H1 (cell line): ENCODE measurements around the gene USPL1. TPM values are rescaled to one million over a fixed set of nuclear protein-coding genes. Genes with fewer than 3 reads are reported as not detected.

Experiments
- CTCF ChIA-PET: fragments of 300-600 bp; sonication (Branson Sonifier 250); formaldehyde crosslinking; loops from one replicate; lab custom pipeline; 2021; ENCODE audit not compliant: partially characterized antibody; lab: Charles Lee
- POLR2A ChIA-PET: fragments of 300-600 bp; sonication (Branson Sonifier 250); formaldehyde crosslinking; loops from one replicate; lab custom pipeline; 2021; ENCODE audit warnings: inconsistent platforms; ENCODE audit not compliant: partially characterized antibody; lab: Charles Lee
- DNase-seq, 2 experiments: peaks; one replicate each; pipeline versions ENCODE4 v3.0.0 to v3.0.0-alpha.2; 2010 to 2022; ENCODE audit warnings: low spot score in 2 of 2, low read depth in 1 of 2, mixed read lengths in 1 of 2
- FAIRE-seq: peaks from 2 replicates; lab custom pipeline; 2011; peaks lifted over from hg19 to GRCh38; lab: Jason Lieb, UNC
- H2AFZ ChIP-seq: 2 replicates; pipeline ENCODE4 v1.8.1; 2012; ENCODE audit warnings: low read length, inconsistent platforms
- H2AK5ac ChIP-seq: 2 replicates; pipeline ENCODE4 v1.6.1; 2013; ENCODE audit warnings: low read depth, low read length
- H2BK120ac ChIP-seq: replicated peaks from 2 replicates; pipeline ENCODE3; 2013; ENCODE audit warnings: low read depth, low read length, inconsistent platforms
- H2BK12ac ChIP-seq: 2 replicates; pipeline ENCODE4 v1.6.1; 2013; ENCODE audit warnings: low read depth, low read length
- H2BK15ac ChIP-seq: 2 replicates; pipeline ENCODE4 v1.6.1; 2013; ENCODE audit warnings: low read length
- H2BK20ac ChIP-seq: 2 replicates; pipeline ENCODE4 v1.6.1; 2013; ENCODE audit warnings: low read length
- H2BK5ac ChIP-seq: 2 replicates; pipeline ENCODE4 v1.6.1; 2013; ENCODE audit warnings: low read depth, low read length
- H3K14ac ChIP-seq: 2 replicates; pipeline ENCODE4 v1.6.1; 2013; ENCODE audit warnings: inconsistent platforms; ENCODE audit not compliant: insufficient read length
- H3K18ac ChIP-seq: 2 replicates; pipeline ENCODE4 v1.6.1; 2013; ENCODE audit warnings: low read length; ENCODE audit errors: extremely low read depth
- H3K23ac ChIP-seq: 2 replicates; pipeline ENCODE4 v1.6.1; 2013; ENCODE audit warnings: inconsistent platforms; ENCODE audit not compliant: insufficient read length
- H3K23me2 ChIP-seq: 2 replicates; pipeline ENCODE4 v1.6.1; 2013; ENCODE audit warnings: low read depth, low read length
- H3K27ac ChIP-seq: 2 replicates; pipeline ENCODE4 v1.6.1; 2011; ENCODE audit warnings: low read depth, low read length, inconsistent platforms
- H3K27me3 ChIP-seq, 4 experiments: replicated peaks in 1 of 4; 1 replicate in 1 of 4; 2 replicates in 3 of 4; pipeline versions ENCODE4 v1.6.1 to v1.8.1; 2011 to 2013; ENCODE audit warnings: low read length in 3 of 4, mild to moderate bottlenecking in 3 of 4, inconsistent platforms in 2 of 4, mixed read lengths in 2 of 4, moderate library complexity in 1 of 4; ENCODE audit not compliant: control insufficient read depth in 3 of 4, insufficient read depth in 3 of 4; ENCODE audit errors: extremely low read depth in 1 of 4
- H3K36me3 ChIP-seq, 4 experiments: 2 replicates each; pipeline versions ENCODE4 v1.6.1 to v1.8.1; 2011 to 2013; ENCODE audit warnings: mild to moderate bottlenecking in 4 of 4, low read length in 3 of 4, moderate library complexity in 2 of 4, control low read depth in 1 of 4, inconsistent platforms in 1 of 4; ENCODE audit not compliant: insufficient read depth in 4 of 4, control insufficient read depth in 2 of 4
- H3K4ac ChIP-seq: replicated peaks from 2 replicates; pipeline ENCODE3; 2013; ENCODE audit warnings: low read length, low read depth, mixed read lengths, inconsistent platforms; ENCODE audit not compliant: insufficient read length
- H3K4me1 ChIP-seq, 4 experiments: replicated peaks in 1 of 4; 1 replicate in 1 of 4; 2 replicates in 3 of 4; pipeline versions ENCODE4 v1.6.1 to v1.8.1; 2011 to 2013; ENCODE audit warnings: low read length in 3 of 4, inconsistent platforms in 2 of 4, mixed read lengths in 1 of 4; ENCODE audit not compliant: insufficient read depth in 4 of 4, control insufficient read depth in 3 of 4
- H3K4me2 ChIP-seq, 2 experiments: 2 replicates each; pipeline versions ENCODE4 v1.6.1 to v1.8.1; 2011 to 2013; ENCODE audit warnings: low read depth in 2 of 2, low read length in 2 of 2, control low read depth in 1 of 2, inconsistent platforms in 1 of 2, mild to moderate bottlenecking in 1 of 2; ENCODE audit not compliant: insufficient read depth in 1 of 2
- H3K4me3 ChIP-seq, 4 experiments: fragments of 200-600, 300-600 bp in 1 of 4; sonication (generic), shearing (Covaris generic), sonication (Bioruptor Twin) in 1 of 4; 2 replicates each; pipeline versions ENCODE4 v1.5.1 to v1.8.1; 2011 to 2016; ENCODE audit warnings: low read length in 4 of 4, low read depth in 3 of 4, control low read depth in 2 of 4, inconsistent platforms in 2 of 4, mild to moderate bottlenecking in 2 of 4, mixed read lengths in 1 of 4, moderate library complexity in 1 of 4; ENCODE audit not compliant: insufficient read depth in 2 of 4; ENCODE audit errors: extremely low read depth in 1 of 4
- H3K56ac ChIP-seq: replicated peaks from 2 replicates; pipeline ENCODE3; 2013; ENCODE audit warnings: low read depth, mild to moderate bottlenecking, mixed read lengths, low read length, inconsistent platforms; ENCODE audit not compliant: insufficient read length
- H3K79me1 ChIP-seq: 2 replicates; pipeline ENCODE4 v1.6.1; 2013; ENCODE audit warnings: low read depth, low read length, control low read depth
- H3K79me2 ChIP-seq, 2 experiments: 2 replicates each; pipeline versions ENCODE4 v1.6.1 to v1.8.1; 2012 to 2013; ENCODE audit warnings: low read length in 2 of 2, mild to moderate bottlenecking in 2 of 2, inconsistent platforms in 1 of 2; ENCODE audit not compliant: insufficient read depth in 2 of 2, control insufficient read depth in 1 of 2
- H3K9ac ChIP-seq, 4 experiments: replicated peaks in 1 of 4; 1 replicate in 1 of 4; 2 replicates in 3 of 4; pipeline versions ENCODE4 v1.6.1 to v1.8.1; 2011 to 2013; ENCODE audit warnings: low read depth in 3 of 4, low read length in 3 of 4, control low read depth in 2 of 4, mild to moderate bottlenecking in 2 of 4, moderate library complexity in 2 of 4, inconsistent platforms in 1 of 4; ENCODE audit errors: extremely low read depth in 1 of 4
- H3K9me3 ChIP-seq, 2 experiments: 2 replicates each; pipeline versions ENCODE4 v1.6.1 to v1.8.1; 2012 to 2013; ENCODE audit warnings: mild to moderate bottlenecking in 2 of 2, moderate library complexity in 2 of 2, control low read depth in 1 of 2, inconsistent platforms in 1 of 2, low read depth in 1 of 2, low read length in 1 of 2, mixed read lengths in 1 of 2; ENCODE audit not compliant: insufficient read depth in 2 of 2
- H4K20me1 ChIP-seq, 2 experiments: replicated peaks in 1 of 2; 2 replicates each; pipeline versions ENCODE3 to v1.8.1; 2011 to 2013; ENCODE audit warnings: inconsistent platforms in 2 of 2, low read length in 2 of 2, mild to moderate bottlenecking in 1 of 2; ENCODE audit not compliant: insufficient read depth in 2 of 2, control insufficient read depth in 1 of 2
- H4K5ac ChIP-seq: 2 replicates; pipeline ENCODE4 v1.6.1; 2013; ENCODE audit warnings: low read length, low read depth, mixed read lengths, inconsistent platforms; ENCODE audit not compliant: insufficient read length
- H4K8ac ChIP-seq: 2 replicates; pipeline ENCODE4 v1.8.0; 2013; ENCODE audit warnings: mild to moderate bottlenecking, moderate library complexity, low read length, inconsistent platforms; ENCODE audit not compliant: insufficient read depth; ENCODE audit errors: extremely low read depth
- H4K91ac ChIP-seq: replicated peaks from 2 replicates; pipeline ENCODE3; 2013; ENCODE audit warnings: low read length, mixed read lengths, inconsistent platforms; ENCODE audit not compliant: insufficient read length
- BACH1 ChIP-seq: IDR thresholded peaks from 2 replicates; pipeline ENCODE4 v1.6.1; 2012; ENCODE audit warnings: low read length, improper control_type of control experiment
- CHD2 ChIP-seq: IDR thresholded peaks from 2 replicates; pipeline ENCODE4 v1.6.1; 2012; ENCODE audit warnings: low read length, improper control_type of control experiment
- EZH2 ChIP-seq: fragments of 200-600 bp; sonication (generic); IDR thresholded peaks from 2 replicates; pipeline ENCODE4 v1.7.1; 2012; ENCODE audit warnings: low read depth, mild to moderate bottlenecking, moderate library complexity, low read length, inconsistent platforms; ENCODE audit not compliant: severe bottlenecking
- HDAC2 ChIP-seq, 2 experiments: fragments of 300-600 bp in 1 of 2; sonication (generic) in 1 of 2; IDR thresholded peaks; 2 replicates each; pipeline ENCODE4 v1.6.1; 2011 to 2012; ENCODE audit warnings: low read depth in 2 of 2, low read length in 2 of 2, mild to moderate bottlenecking in 2 of 2, moderate library complexity in 2 of 2, borderline replicate concordance in 1 of 2, inconsistent platforms in 1 of 2
- HDAC6 ChIP-seq: IDR thresholded peaks from one replicate; pipeline ENCODE4 v1.7.1; 2012; ENCODE audit warnings: low read depth, mild to moderate bottlenecking, inconsistent platforms, low read length, moderate library complexity
- JUN ChIP-seq: IDR thresholded peaks from 2 replicates; pipeline ENCODE4 v1.6.1; 2011; ENCODE audit warnings: low read depth, mild to moderate bottlenecking, improper control_type of control experiment, low read length
- KDM1A ChIP-seq: fragments of 200-600, 300-600 bp; sonication (generic); IDR thresholded peaks from 2 replicates; pipeline ENCODE4 v1.7.1; 2016; ENCODE audit warnings: mild to moderate bottlenecking, low read length, borderline replicate concordance
- KDM4A ChIP-seq: IDR thresholded peaks from one replicate; pipeline ENCODE4 v1.7.1; 2012; ENCODE audit warnings: low read depth, mild to moderate bottlenecking, moderate library complexity, low read length, inconsistent platforms; ENCODE audit not compliant: severe bottlenecking
- POLR2AphosphoS5 ChIP-seq: IDR thresholded peaks from 2 replicates; pipeline ENCODE4 v1.6.1; 2011; ENCODE audit warnings: low read depth, low read length
- SP1 ChIP-seq: IDR thresholded peaks from 2 replicates; pipeline ENCODE4 v1.6.1; 2011; ENCODE audit warnings: low read depth, low read length
- SUZ12 ChIP-seq: fragments of 200-600 bp; sonication (generic); IDR thresholded peaks from 2 replicates; pipeline ENCODE4 v1.6.1; 2012; ENCODE audit warnings: mild to moderate bottlenecking, inconsistent platforms, low read length, moderate library complexity, mixed read lengths
- TAF7 ChIP-seq: optimal IDR thresholded peaks from 2 replicates; pipeline ENCODE3; 2011; ENCODE audit warnings: low read depth, mild to moderate bottlenecking, inconsistent platforms, low read length, moderate library complexity, borderline replicate concordance
- WGBS, 2 experiments: shearing (Covaris generic) in 1 of 2; methylation state at CpG; one replicate each; pipeline versions ENCODE4 v1.1.6 to v1.1.7; 2013 to 2015; ENCODE audit warnings: low lambda C conversion rate in 2 of 2, mixed read lengths in 2 of 2, inconsistent platforms in 1 of 2, low coverage in 1 of 2, missing lambda C conversion rate in 1 of 2; ENCODE audit not compliant: insufficient replicate concordance in 2 of 2, insufficient coverage in 1 of 2, insufficient read length in 1 of 2; ENCODE audit errors: extremely low coverage in 1 of 2, missing lambda C conversion rate in 1 of 2; 5-methylcytosine and 5-hydroxymethylcytosine counted together
- polyA plus RNA-seq, 7 experiments: library from polyadenylated mRNA; depleted of rRNA in 3 of 7; stranded (reverse) in 5 of 7; unstranded in 2 of 7; fragments of >200 nt in 5 of 7; fragments of 200-250 nt in 2 of 7; gene quantifications; 1 replicate in 5 of 7; 2 replicates in 1 of 7; 4 replicates in 1 of 7; pipeline versions ENCODE4 v1.2.1 to v1.2.3, GENCODE V29; 2011 to 2013; ENCODE audit warnings: missing spikeins in 2 of 7, mixed read lengths in 2 of 7
- total RNA-seq: library from RNA; stranded (reverse); fragmentation: NEBNext Ultra II Directional; extraction: Animal tissue kit (Norgen Biotek cat#: 25700); gene quantifications from 2 replicates; pipeline ENCODE4 v1.2.1, GENCODE V29; 2021

USPL1 gene
- total and polyA plus RNA-seq, 2 of the 8 experiments (the other 6 are each of a cell fraction or from before 2014, with no cell fraction given), result 6.3 to 17.1 TPM

GRCh38 chr13:30673669-30674521, 56.2 kb downstream of the USPL1 start:
- FAIRE-seq (no peak), DNase-seq (peak; percentile 49 to 92)
- H2AK5ac ChIP-seq, result no peak overlapping the region
- no peak overlapping the region; the same call in 1 of the 2 replicates for H3K18ac ChIP-seq
- no peak overlapping the region for H3K23ac ChIP-seq
- no peak overlapping the region for H2BK120ac ChIP-seq
- H3K79me1 ChIP-seq, result no peaks in the 10 kb centered on the region
- H2BK15ac ChIP-seq, result no peak overlapping the region
- peak overlapping the region; percentile 60 to 73 (median 67) for H3K4me3 ChIP-seq
- H3K23me2 ChIP-seq, result peaks cover 2% of the 10 kb centered on the region
- H2BK20ac ChIP-seq, result no peak overlapping the region
- H3K14ac ChIP-seq, result no peak overlapping the region
- H3K27me3 ChIP-seq, result no peaks in the 10 kb centered on the region
- ChIA-PET CTCF (no interaction called here), POLR2A (no interaction called here)
- 8% methylated on average over 36 of the region's 72 CpGs; no CpG with 5 or more reads in 1 of the 2 experiments for WGBS, 2 experiments
- no peak overlapping the region for H3K4ac ChIP-seq
- no peak overlapping the region for H4K5ac ChIP-seq
- no peaks in the 10 kb centered on the region for H4K20me1 ChIP-seq
- H3K56ac ChIP-seq, result no peak overlapping the region
- H2AFZ ChIP-seq, result peak overlapping the region; percentile 82
- H4K91ac ChIP-seq, result peak overlapping the region; percentile 0
- no peaks in the 10 kb centered on the region for H3K36me3 ChIP-seq
- H4K8ac ChIP-seq, result peak overlapping the region; percentile 91; the same call in 1 of the 2 replicates
- 0 out of 2 replicates have a peak overlapping the region, but pooled peaks have one; percentile 32 for H3K27ac ChIP-seq
- H2BK5ac ChIP-seq, result no peak overlapping the region
- peak overlapping the region; percentile 69 to 86 for H3K4me2 ChIP-seq
- peaks cover 0 to 3% (median 1%) of the 10 kb centered on the region in 4 experiments; a peak in 2 of 7 replicates for H3K4me1 ChIP-seq
- peak overlapping the region in 3 of 4 experiments; percentile 66 to 72 (median 71); a peak in 6 of 7 replicates for H3K9ac ChIP-seq
- no peak overlapping the region for H2BK12ac ChIP-seq
- no peaks in the 10 kb centered on the region for H3K9me3 ChIP-seq
- H3K79me2 ChIP-seq, result no peaks in the 10 kb centered on the region
- no peak for TF ChIP-seq JUN
- no peak for TF ChIP-seq EZH2
- TF ChIP-seq CHD2, result no peak
- TF ChIP-seq KDM4A, result no peak
- no peak for TF ChIP-seq SP1
- no peak for TF ChIP-seq BACH1
- no peak for TF ChIP-seq HDAC2 (IDR thresholded peaks at IDR 0.05; ENCODE audit: borderline replicate concordance in 1 of 2, low read depth in 2 of 2, low read length in 2 of 2)
- TF ChIP-seq TAF7, result peak; percentile 79
- no peak for TF ChIP-seq HDAC6
- no peak for TF ChIP-seq SUZ12
- TF ChIP-seq POLR2AphosphoS5, result 0 out of 2 replicates have a peak, but pooled peaks have one; percentile 45
- TF ChIP-seq KDM1A, result no peak
